HG02884 (cell line): Measurements from ENCODE around the gene PMPCA.
A peak's percentile ranks its signal among the peaks of the same experiment; 100 is the strongest.
"Not testable (repeated sequence)": the region's sequence is repeated elsewhere in the genome, so short reads cannot be mapped to it uniquely, and the experiment has no call there.

Experiments
- ATAC-seq: cut with Tn5 transposase; IDR thresholded peaks from one replicate; pipeline ENCODE4 v1.9.1; 2021; ENCODE audit warnings: mild to moderate bottlenecking, moderate library complexity; ENCODE audit not compliant: unreplicated experiment

The PMPCA gene

DNA sequence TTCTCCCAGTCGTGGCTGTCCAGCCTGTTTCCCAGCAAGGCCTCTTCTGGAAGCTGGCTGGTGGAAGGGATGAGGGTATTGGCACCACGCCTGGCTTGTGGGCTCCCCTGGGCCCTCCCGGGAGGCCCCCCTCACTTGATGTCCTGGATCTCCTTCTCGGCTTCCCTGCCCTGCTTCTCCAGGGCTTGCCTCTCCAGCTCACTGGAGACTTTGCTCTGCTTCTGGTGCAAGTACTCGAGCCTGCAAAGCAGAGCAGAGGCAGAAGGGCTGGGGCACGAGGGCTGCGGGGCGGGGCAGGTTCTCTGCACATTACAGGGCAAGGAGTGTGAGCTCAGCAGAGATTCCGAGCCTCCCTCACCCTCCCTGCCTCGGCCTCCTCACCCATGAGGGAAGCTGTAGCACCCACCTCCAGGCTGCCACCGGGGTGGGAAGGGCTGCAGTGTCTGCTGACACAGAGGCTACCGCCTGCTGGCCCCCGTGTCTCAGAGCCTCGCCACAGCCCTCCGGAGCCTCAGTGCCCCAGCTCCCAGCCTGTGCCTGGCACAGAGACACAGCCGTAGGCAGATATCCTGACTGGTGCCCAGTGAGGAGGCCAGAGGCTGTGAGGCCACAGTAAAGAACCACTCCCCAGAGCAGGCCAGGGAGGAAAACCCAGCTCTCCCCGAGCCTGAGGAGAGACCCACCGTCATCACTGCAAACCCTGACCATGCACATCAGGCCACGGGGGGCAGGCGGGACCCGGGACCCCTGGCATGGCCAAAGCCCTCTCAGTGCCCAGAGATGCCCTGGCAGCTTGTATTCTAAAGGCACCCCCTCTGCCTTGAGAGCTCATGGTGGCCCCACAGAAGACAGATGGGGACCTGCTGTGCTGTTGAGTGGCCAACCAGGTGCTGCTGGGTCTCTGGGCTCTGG, 17.7 kb upstream of the PMPCA start:
- ATAC-seq: no peak

DNA sequence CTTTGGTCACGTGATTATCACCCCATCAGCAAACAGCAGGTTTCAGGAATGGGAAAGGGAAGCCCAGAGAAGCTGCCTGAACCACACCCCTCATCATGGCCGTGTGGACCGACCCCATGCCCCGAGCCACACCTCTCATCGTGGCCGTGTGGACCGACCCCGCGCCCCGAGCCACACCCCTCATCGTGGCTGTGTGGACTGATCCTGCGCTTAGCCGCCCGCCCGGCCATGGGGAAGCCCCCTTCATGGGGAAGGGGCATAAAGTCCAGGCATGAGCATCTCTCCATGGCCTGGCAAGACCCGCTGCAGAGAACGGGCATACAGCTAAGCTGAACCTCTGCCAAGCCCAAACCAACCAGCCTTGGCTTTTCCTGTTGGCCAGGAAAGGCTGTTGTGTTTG, 16.9 kb upstream of the PMPCA start:
- ATAC-seq: no peak

DNA sequence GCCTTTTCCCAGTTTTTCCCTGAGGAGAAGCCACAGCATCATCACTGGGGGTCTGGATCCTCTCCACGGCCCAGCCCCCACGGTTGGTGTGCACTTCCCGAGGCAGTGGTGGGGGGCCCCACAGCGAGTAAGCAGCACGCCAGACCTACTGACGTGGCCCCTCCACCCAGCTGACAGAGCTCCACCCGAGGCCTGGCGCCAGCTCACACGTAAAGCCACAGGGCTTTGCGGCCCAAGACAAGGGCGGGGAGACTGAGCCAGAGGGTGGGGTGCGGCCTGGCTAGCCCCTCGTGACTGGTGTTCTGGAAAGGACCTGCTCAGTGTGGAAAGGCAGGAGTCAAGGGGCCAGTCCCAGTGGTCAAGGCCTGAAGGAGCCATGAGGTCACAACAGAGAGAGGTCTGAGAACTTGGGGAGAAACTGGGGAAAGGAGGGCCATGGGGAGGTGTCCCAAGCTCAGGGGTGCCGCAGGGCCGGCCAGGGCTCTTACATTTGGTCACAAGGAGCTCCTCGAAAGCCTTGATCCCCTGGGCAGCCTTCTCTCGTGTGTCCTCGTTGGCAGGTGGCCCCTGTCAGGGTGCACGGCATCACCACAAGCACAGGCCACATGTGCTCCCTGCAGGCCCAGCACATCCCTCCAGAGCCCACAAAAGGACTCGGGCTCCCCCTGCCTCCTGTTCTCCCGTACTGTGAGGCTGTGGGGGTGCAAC, 16.0 kb upstream of the PMPCA start:
- ATAC-seq: no peak

DNA sequence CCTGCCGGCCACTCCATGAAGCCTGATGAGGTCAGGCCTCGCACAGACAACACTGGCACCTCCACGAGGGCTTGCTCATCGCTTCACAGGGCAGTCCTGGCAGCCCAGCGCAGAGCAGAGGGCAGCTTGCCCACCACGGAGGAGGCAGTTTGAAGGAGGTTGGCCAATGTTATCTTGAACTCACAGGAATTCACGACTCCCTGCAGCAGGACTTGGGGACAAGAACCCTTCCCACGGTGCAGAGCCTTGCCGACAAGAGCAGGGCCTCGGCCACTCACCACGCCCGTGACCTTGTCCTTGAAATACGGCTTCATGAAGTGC, 15.5 kb upstream of the PMPCA start:
- no peak for ATAC-seq

DNA sequence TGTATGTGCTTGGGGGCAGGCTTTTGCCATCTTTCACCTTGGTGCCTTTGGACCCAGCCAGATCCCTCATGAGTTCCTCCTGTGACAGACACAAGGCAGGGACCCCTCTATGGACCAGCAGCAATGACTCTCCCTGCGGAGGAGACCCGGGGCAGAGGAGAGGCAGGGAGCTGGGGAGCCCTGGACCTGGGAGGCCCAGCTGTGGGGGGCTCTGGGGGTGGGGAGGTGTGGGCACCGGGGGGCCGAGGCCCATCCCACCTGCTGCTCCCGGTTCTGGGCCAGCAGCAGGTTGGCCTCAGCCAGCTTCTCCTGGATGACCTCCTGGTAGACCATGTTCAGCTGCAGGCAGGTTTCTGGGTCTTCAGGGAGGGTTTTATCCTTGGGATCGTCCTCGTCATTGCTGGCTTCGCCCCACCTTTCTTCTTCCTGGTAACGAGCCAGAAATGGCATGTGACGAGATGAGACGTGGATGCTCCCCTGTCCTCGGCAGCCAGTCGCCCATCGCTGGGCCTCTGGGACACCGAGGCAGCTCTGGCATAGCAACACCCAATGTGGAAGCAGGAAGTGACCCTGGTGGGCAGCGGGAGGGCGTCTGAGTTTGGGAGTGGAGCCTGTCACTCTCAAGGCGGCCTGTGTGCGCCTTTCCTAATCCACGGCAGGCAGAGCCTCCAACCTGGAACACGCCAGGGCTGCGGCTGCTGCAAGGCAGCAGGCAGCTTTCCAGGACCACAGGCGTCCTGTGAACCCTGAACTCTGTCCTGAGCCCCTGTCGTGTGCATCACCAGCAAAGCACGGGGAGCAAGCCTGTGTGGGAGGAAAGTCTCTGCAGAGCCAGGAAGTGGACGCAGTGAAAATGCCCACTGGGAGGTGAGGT, 14.9 kb upstream of the PMPCA start:
- no peak for ATAC-seq

DNA sequence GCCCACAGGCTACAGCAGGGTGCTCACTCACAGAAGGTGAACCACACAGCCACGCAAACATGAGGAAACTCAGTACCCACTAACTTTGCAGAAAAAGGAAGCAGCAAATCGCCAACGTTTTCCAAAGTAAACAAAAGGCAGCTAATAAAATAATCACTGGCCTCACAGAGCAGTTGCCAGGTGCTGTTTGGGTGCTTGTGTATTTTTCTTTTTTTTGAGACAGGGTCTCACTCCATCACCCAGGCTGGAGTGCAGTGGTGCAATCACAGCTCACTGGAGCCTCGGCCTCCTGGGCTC, 14.3 kb upstream of the PMPCA start:
- no peak for ATAC-seq

DNA sequence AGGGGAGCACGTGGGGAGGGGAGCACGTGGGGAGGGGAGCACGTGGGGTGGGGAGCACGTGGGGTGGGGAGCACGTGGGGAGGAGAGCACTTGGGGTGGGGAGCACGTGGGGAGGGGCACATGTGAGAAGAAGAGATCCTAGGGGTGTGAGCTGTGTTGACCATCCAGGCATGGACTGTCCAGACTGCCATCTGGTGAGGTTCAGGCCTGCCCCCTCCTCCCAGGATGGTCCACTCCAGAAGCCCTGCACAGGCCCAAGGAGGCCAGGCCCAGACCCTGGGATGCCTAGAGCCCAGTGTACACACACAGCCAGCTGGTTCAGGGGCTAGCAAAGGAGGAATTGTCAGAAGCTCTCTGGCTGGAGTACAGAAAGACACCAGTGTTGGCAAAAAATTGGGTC, 12.8 kb upstream of the PMPCA start:
- ATAC-seq: no peak

DNA sequence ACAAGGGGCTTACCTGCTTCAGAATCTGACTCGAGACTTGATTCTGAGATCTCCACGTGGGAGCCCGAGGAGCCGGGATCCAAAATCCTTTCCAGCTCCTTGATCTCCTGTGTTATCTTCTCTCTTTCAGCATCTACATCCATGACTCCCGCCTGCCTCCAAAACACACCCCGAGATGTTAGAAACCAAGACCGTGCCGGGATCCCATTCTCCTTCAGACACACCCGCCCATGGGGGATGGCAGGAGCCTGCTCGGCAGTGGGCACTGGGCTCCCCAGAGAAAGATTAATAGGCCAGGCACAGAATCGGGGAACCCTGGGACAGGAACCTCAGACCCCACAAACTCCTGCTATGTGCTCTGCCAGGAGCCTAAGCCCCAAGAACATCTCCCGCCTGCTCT, 12.2 kb upstream of the PMPCA start:
- no peak for ATAC-seq

DNA sequence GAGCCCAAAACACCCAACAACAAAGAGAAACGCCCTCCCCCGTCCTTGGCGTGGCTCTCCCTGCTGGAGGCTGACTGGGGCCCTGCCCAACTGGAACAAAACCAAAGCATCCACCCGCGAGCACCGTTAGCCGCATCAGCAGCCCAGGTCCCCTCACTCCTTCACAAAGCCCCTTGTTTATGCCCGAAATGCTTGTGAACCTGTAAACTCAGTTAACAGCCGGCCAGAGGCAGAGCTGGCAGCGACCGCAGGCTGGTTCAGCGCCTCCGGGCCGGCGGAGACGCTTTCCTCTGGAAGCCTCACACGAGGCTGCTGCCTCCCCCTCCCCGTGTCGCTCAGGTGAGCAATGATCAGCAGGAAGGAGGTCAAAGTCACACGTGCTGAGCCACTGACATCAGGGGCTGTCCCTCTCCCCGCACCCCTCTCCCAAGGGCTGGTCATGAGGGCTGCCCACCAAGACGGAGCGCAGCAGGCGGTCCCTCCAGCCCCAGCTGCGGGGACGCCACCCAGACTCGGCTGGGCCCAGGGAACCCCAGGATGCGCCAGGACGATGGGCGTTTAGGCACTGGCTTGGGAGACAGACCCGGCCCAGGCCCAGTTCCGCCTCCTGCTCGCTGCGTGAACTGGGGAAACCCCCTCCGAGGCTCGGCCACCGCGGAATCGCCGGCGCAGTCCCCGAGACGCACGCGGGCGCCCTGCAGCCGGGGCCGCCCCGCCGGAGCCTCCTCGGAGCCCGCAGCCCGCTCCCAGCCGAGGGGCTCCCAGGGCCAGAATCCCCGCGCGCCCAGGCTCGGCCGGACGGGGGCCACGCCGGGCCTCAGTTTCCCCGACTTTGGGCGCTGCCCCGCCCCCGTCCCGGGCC, 11.1 kb upstream of the PMPCA start:
- peak; percentile 34 for ATAC-seq

DNA sequence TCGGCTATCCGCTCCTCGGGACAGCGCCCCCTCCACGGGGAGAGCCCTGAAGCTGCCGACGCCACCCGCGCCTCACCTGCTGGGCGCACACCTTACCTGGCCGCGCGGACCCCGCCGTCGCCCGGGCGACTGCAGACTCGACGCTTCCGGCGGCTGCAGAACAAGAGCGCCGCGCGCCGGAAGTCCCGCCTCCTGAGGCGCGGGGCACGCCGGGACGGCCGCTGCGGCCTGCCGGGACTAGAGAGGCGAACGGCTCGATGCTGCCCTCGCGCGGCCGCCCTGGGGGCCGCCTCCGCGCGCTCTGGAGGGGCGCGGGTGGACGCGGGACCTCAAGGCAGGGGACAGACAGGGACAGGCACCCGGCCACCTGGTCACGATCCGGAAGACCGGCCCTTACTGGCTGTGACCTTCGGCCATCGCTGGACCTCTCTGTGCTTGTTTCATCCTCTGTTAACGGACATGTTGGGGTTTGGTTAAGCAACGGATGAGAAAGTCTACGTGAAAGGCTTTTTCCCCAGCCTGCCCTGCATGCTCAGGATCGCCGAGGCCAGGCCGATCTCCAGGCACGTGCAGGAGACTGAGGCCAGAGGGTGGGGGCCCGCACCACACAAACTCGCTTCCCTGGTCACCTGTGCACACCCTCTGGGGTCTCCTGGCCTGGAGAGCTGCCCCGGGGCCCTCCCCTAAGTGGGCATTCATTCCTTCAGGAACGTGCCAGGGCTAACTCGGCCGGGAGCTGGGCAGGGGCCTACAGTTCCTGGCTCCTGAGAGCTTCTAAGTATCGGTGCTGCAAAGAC, 10.2 kb upstream of the PMPCA start, which contains the start of gene SNAPC4:
SNAPC4 (minus strand) TSS at position 133 of the 797 bp plus-strand sequence. CDS start 1,742 bp downstream, outside the sequence.
- peak; percentile 53 for ATAC-seq

DNA sequence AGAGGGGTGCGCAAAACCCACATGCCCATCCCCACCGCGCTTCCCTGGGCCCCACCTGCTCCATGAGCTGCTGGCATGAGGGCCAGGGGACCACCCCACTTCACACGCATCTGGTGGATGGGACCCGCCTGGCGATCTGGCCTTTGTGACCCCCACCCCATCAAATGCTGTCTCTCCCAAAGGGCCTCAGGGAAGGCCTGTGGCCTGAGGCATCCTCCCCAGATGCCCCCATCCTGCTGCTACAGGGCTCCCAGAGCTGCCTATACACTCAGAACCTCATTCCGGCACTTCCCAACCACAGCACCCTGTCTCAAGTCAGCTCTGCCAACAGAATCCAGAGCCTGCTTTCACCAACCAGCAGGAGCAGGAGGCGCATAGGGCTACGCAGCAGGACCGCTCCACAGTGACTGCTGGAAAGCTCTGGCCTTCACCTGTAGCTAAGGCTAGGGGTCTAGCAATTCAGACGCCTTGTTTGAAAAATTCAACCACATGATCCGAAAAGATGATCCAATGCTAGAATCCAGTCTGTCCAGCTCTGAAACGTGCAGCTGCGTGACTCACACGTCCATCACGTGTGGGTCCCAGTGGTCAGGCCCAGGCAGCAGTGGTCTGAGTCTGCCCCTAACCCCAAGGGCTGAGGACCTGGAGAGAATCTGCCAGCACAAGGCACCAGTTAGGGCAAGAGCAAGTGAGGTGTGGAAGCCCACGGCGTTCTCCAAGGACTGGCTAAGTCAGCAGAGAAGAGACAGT, 9.1 kb upstream of the PMPCA start:
- no peak for ATAC-seq

DNA sequence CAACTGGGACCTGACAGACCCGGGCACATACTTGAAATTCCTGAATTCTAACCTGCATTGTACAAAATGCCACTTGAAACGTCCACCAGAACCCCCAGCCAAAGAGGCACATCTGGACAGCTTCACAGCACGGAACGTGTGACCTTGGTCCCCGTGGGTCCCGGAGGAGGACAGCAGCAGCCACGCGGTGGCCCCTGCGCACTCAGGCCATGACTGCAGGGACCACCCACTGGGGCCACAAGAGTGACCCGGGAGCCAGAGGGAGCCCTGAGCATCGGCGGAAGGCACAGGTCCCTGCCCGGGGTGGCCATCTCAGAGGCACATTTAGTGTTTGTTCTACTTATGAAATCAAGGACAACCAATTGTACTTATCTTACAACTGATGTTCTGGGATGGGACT, 8.4 kb upstream of the PMPCA start:
- no peak for ATAC-seq

DNA sequence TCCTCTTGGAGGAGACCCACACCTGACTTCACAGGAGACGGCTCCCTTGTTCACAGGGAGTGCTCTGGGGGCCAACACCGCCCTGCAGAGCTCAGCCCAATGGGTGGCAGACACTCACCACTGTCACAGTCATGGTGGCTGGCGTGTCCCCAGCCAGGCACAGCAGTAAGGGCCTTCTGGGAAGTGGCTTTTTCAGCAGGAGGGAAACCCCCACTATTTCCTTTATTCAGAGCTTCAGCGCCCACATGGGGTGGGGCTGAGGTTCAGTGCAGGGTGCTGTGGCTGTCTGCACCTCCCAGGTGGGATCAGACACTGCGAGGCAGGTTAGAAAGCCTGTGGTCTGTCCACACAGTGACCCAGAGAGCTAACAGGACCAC, 6.9 kb upstream of the PMPCA start:
- ATAC-seq: no peak

DNA sequence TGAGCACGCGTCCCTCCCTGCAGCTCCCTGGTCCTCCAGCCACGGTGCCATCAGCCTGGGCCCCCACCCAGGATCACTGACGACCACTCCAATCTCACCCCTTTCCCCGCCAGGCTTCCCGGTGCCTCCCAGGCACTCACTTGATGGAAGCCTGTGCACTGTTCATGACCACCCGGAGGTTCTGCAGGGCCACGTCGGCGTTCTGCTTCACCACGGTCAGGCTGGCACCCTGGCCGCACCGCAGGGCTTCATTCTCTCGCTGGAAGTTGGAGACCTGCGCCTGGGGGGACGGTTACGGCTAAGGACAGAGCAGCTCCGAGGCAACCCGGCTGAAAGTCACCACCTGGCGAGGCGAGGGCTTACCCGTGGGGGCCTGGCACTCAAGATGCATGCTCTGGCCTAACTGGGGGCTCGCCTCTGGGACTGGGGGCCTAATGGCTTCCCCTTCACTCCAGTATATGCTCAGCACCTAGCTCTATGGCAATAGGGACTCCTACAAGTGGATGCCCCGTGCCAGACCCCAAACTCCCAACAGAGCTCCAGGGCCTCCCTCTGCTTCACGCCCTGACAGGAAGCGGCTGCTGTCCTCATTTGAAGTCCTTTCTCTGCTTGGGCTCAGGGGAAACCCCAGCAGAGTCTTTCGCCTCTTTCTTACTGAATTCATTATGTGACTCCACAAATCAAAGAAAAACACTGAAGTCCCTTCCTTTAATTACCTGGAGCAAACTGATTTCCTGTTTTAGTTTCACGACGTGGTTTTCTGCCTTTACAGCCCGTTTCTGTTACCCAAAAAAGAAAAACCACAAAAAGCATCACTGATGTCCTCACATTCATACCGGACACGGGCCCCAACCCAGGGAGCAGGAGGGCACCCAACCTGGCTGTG, 6.3 kb upstream of the PMPCA start:
- no peak for ATAC-seq

DNA sequence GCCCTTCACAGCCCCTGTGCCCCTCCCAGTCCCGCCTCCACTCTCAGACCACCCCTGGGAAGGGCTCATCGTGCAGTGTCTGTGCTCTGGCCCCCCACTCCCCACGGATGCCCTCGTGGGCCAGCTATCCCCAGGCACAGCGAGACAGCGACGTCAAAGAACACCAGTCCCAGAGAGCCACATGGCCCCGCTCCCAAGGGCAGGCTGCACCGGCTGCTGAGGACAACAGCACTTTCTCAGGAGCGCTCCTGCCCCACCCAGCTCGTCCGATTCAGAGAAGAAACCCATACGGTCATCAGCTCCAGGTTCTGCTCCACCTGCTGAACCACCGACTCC, 5.7 kb upstream of the PMPCA start:
- no peak for ATAC-seq

DNA sequence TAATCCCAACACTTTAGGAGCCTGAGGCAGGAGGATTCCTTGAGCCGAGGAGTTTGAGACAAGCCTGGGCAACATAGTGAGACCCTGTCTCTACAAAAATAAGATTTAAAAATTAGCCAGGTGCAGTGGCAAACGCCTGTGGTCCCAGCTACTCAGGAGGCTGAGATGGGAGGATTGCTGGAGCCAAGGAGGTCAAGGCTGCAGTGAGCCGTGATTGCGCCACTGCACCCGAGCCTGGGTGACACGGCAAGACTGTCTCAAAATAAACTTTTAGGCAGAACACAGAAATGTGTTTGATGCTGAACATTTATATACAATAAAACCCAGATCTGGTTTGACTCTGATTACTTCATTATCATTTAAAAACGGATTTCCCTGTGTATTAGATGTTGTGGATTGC, 5.0 kb upstream of the PMPCA start:
- no peak for ATAC-seq

DNA sequence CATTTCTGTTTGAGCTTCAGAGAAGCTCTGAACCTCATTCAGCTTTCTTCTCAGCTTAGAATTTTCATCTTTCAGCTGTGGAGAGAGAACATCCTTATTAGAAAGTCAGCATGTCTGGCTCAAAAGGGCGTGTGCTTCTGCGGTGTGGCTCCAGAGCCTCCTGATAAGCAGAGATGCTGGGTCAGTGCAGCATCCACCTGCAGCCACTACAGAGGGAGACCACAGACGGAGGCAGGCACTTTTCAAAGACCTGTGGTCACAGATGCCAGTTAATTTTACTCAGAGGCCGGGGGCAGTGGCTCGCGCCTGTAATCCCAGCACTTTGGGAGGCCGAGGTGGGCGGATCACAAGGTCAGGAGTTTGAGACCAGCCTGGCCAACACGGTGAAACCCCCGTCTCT, 4.6 kb upstream of the PMPCA start:
- not testable (repeated sequence) for ATAC-seq

DNA sequence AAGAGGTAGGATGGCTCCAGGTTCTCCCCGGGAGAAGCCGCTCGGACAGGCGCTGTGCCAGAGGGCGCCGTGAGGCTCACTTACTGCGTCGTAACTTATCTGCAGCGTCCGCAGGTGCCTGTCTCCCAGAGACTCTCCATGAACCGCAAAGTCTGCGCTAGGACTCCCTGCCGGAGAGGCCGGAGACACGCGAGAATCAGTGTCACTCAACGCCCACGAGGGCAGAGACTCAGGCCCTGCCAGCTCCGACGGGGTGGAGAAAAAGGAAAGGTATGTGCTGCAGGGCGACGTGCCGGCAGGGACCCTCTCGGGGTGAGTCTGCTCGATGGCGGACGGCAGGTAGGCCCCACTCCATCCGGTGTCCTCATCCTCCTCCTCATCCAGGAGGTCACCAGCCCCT, 3.4 kb upstream of the PMPCA start:
- not testable (repeated sequence) for ATAC-seq
